Endodermal cell (in vitro differentiated cells): ENCODE measurements around the gene FAM83C. TPM values are rescaled to one million over a fixed set of nuclear protein-coding genes. Genes with fewer than 3 reads are reported as not detected.
A peak's percentile ranks its signal among the peaks of the same experiment; 100 is the strongest.

Experiments used
- DNase-seq: peaks from one replicate; pipeline ENCODE4 v3.0.0-alpha.2; 2017
- H3K27ac ChIP-seq: 2 replicates; pipeline ENCODE4 v1.5.1; 2013; ENCODE audit warnings: mild to moderate bottlenecking, low read depth, low read length, moderate library complexity
- H3K27me3 ChIP-seq: 2 replicates; pipeline ENCODE4 v1.6.1; 2013; ENCODE audit warnings: mild to moderate bottlenecking, low read length, moderate library complexity; ENCODE audit not compliant: insufficient read depth, control insufficient read depth, poor library complexity, severe bottlenecking
- H3K36me3 ChIP-seq: 2 replicates; pipeline ENCODE4 v1.7.0; 2013; ENCODE audit warnings: mild to moderate bottlenecking, low read length, moderate library complexity; ENCODE audit not compliant: control insufficient read depth, insufficient read depth
- H3K4me1 ChIP-seq: one replicate; pipeline ENCODE4 v1.7.0; 2013; ENCODE audit warnings: low read length; ENCODE audit not compliant: control insufficient read depth, insufficient read depth
- H3K4me3 ChIP-seq: 2 replicates; pipeline ENCODE4 v1.5.1; 2013; ENCODE audit warnings: mild to moderate bottlenecking, low read length, moderate library complexity
- H3K9ac ChIP-seq: 2 replicates; pipeline ENCODE4 v1.6.1; 2013; ENCODE audit warnings: mild to moderate bottlenecking, low read length, moderate library complexity; ENCODE audit not compliant: poor library complexity, severe bottlenecking; ENCODE audit errors: extremely low read depth
- H3K9me3 ChIP-seq: 2 replicates; pipeline ENCODE4 v1.6.1; 2013; ENCODE audit warnings: mild to moderate bottlenecking, low read length, moderate library complexity; ENCODE audit not compliant: control insufficient read depth
- H3K27ac Mint-ChIP-seq: 2 replicates; pipeline ENCODE4 v1.8.0; 2020; ENCODE audit warnings: mixed read lengths
- H3K27me3 Mint-ChIP-seq: 2 replicates; pipeline ENCODE4 v1.8.0; 2021; ENCODE audit warnings: mild to moderate bottlenecking, mixed read lengths; ENCODE audit not compliant: insufficient read depth
- H3K36me3 Mint-ChIP-seq: 2 replicates; pipeline ENCODE4 v1.8.0; 2020; ENCODE audit warnings: low read depth, mixed read lengths
- H3K4me1 Mint-ChIP-seq: 2 replicates; pipeline ENCODE4 v1.8.0; 2020; ENCODE audit warnings: mixed read lengths
- H3K4me3 Mint-ChIP-seq: 2 replicates; pipeline ENCODE4 v1.8.0; 2020; ENCODE audit warnings: mild to moderate bottlenecking, moderate library complexity, mixed read lengths
- H3K9me3 Mint-ChIP-seq: 2 replicates; pipeline ENCODE4 v1.8.0; 2020; ENCODE audit warnings: mild to moderate bottlenecking, mixed read lengths
- WGBS, 2 experiments: methylation state at CpG; one replicate each; pipeline versions ENCODE4 v1.1.5 to v1.1.7; 2013; ENCODE audit warnings: missing lambda C conversion rate in 2 of 2, mixed read lengths in 1 of 2; ENCODE audit not compliant: insufficient coverage in 1 of 2, insufficient read length in 1 of 2; 5-methylcytosine and 5-hydroxymethylcytosine counted together
- total RNA-seq, 2 donors: library from RNA; stranded (reverse); fragmentation: NEBNext Ultra II Directional in 1 of 2; extraction: Animal tissue kit (Norgen Biotek cat#: 25700) in 1 of 2; gene quantifications; 2 replicates in 1 of 2; 3 replicates in 1 of 2; pipeline ENCODE4 v1.2.1, GENCODE V29; 2021
- TF ChIP-seq, protein P1 (sequence below): fragments of 200-600 bp; sonication (generic); conservative IDR thresholded peaks from 2 replicates; pipeline ENCODE4 v1.5.0; 2021; ENCODE audit warnings: antibody characterized with exemption, mild to moderate bottlenecking

FAM83C gene
- total RNA-seq, 2 donors from 2014 or later, result not detected

DNA sequence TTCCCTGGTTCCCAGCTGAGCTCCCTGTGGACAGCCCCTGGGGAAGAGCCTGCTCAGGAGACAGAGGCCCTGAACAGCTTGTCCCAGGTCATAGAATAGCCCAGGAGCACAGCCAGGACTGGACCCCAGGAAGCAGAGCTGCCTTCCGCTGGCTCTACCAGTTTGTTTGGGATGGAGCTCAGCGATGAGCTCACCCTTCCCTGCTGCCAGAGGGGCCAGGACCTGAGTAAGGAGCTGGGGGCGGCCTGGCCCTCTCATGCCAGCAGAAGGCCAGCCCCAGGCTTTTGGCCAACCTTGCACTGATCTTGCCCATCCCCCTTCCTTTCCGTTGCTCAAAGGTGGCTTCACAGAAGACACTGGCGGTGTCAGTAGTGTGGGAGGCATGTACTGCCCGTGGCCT, 31.8 kb downstream of the FAM83C start:
- H3K27ac Mint-ChIP-seq, result peak overlapping the region; percentile 50
- no peak overlapping the region for H3K4me3 Mint-ChIP-seq
- TF ChIP-seq, protein P1, sequence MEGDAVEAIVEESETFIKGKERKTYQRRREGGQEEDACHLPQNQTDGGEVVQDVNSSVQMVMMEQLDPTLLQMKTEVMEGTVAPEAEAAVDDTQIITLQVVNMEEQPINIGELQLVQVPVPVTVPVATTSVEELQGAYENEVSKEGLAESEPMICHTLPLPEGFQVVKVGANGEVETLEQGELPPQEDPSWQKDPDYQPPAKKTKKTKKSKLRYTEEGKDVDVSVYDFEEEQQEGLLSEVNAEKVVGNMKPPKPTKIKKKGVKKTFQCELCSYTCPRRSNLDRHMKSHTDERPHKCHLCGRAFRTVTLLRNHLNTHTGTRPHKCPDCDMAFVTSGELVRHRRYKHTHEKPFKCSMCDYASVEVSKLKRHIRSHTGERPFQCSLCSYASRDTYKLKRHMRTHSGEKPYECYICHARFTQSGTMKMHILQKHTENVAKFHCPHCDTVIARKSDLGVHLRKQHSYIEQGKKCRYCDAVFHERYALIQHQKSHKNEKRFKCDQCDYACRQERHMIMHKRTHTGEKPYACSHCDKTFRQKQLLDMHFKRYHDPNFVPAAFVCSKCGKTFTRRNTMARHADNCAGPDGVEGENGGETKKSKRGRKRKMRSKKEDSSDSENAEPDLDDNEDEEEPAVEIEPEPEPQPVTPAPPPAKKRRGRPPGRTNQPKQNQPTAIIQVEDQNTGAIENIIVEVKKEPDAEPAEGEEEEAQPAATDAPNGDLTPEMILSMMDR, result no peak
- no peak overlapping the region for H3K4me3 ChIP-seq
- H3K27ac ChIP-seq, result no peak overlapping the region
- H3K4me1 ChIP-seq, result peaks cover 22% of the 10 kb centered on the region
- H3K9ac ChIP-seq, result no peak overlapping the region
- H3K4me1 Mint-ChIP-seq, result peaks cover 37% of the 10 kb centered on the region
- 89% methylated on average over 3 to 6 of the region's 6 CpGs for WGBS, 2 experiments
- no peaks in the 10 kb centered on the region for H3K27me3 ChIP-seq
- DNase-seq, result peak; percentile 66
- no peaks in the 10 kb centered on the region for H3K9me3 ChIP-seq
- H3K36me3 Mint-ChIP-seq, result no peaks in the 10 kb centered on the region
- H3K9me3 Mint-ChIP-seq, result peaks cover 46% of the 10 kb centered on the region
- H3K36me3 ChIP-seq, result no peaks in the 10 kb centered on the region
- no peaks in the 10 kb centered on the region for H3K27me3 Mint-ChIP-seq

GRCh38 chr20:35257175-35257909, 34.9 kb downstream of the FAM83C start:
- H3K27me3 ChIP-seq, result no peaks in the 10 kb centered on the region
- H3K27ac ChIP-seq, result no peak overlapping the region
- no peaks in the 10 kb centered on the region for H3K9me3 ChIP-seq
- no peaks in the 10 kb centered on the region for H3K27me3 Mint-ChIP-seq
- no peaks in the 10 kb centered on the region for H3K36me3 ChIP-seq
- H3K36me3 Mint-ChIP-seq, result no peaks in the 10 kb centered on the region
- TF ChIP-seq, protein P1, result no peak
- H3K4me1 Mint-ChIP-seq, result peaks cover 23% of the 10 kb centered on the region
- no peak overlapping the region for H3K4me3 ChIP-seq
- H3K27ac Mint-ChIP-seq, result no peak overlapping the region
- H3K9me3 Mint-ChIP-seq, result peaks cover 33% of the 10 kb centered on the region
- peaks cover 12% of the 10 kb centered on the region for H3K4me1 ChIP-seq
- no peak overlapping the region for H3K9ac ChIP-seq
- 93 to 100% methylated on average over 3 to 8 of the region's 8 CpGs for WGBS, 2 experiments
- DNase-seq, result no peak
- H3K4me3 Mint-ChIP-seq, result no peak overlapping the region

- Histone ChIP-seq H3K27me3 (no peaks in the 10 kb centered on the region), H3K36me3 (no peaks in the 10 kb centered on the region), H3K4me1 (no peaks in the 10 kb centered on the region), H3K4me3 (no peak overlapping the region), H3K27ac (no peak overlapping the region), H3K9me3 (no peaks in the 10 kb centered on the region), H3K9ac (no peak overlapping the region)
- no peak for DNase-seq
- Mint-ChIP-seq H3K27me3 (no peaks in the 10 kb centered on the region), H3K9me3 (peaks cover 39% of the 10 kb centered on the region), H3K27ac (no peak overlapping the region), H3K4me3 (no peak overlapping the region), H3K4me1 (peaks cover 21% of the 10 kb centered on the region), H3K36me3 (no peaks in the 10 kb centered on the region)
- WGBS, 2 experiments, result 94 to 99% methylated on average over 8 to 12 of the region's 12 CpGs
- TF ChIP-seq, protein P1, result no peak
These were observed 37.7 kb downstream of the FAM83C start for GRCh38 chr20:35254448-35254999.
